WTC11 (cell line): ENCODE measurements around the gene NSMCE1. TPM values are rescaled to one million over a fixed set of nuclear protein-coding genes. Genes with fewer than 3 reads are reported as not detected.
"Not testable (repeated sequence)": the region's sequence is repeated elsewhere in the genome, so short reads cannot be mapped to it uniquely, and the experiment has no call there.

Source experiments
- ATAC-seq: fragments of 200-7000 bp; cut with Tn5 transposase; 2 replicates; pipeline ENCODE4 v1.10.0; 2021; ENCODE audit warnings: mild to moderate bottlenecking, moderate library complexity
- CTCF ChIA-PET: fragments of 300-600 bp; sonication (Branson Sonifier 250); formaldehyde crosslinking; loops from one replicate; lab custom pipeline; 2021; ENCODE audit warnings: antibody characterized with exemption; lab: Charles Lee
- POLR2A ChIA-PET: fragments of 350-600 bp; sonication (Branson Sonifier 250); formaldehyde crosslinking; loops from one replicate; lab custom pipeline; 2021; ENCODE audit warnings: antibody characterized with exemption; lab: Charles Lee
- DNase-seq: peaks from one replicate; pipeline ENCODE4 v3.0.0; 2021; ENCODE audit warnings: low spot score
- H3K27ac Mint-ChIP-seq: 2 replicates; pipeline ENCODE4 v1.8.0; 2021; ENCODE audit warnings: mixed read lengths
- H3K27me3 Mint-ChIP-seq: 2 replicates; pipeline ENCODE4 v1.8.0; 2021; ENCODE audit warnings: low read depth, mild to moderate bottlenecking, moderate library complexity, mixed read lengths
- H3K36me3 Mint-ChIP-seq: 2 replicates; pipeline ENCODE4 v1.8.0; 2021; ENCODE audit warnings: mixed read lengths
- H3K4me1 Mint-ChIP-seq: 2 replicates; pipeline ENCODE4 v1.8.0; 2022; ENCODE audit warnings: mixed read lengths
- H3K4me3 Mint-ChIP-seq: 2 replicates; pipeline ENCODE4 v1.8.0; 2021; ENCODE audit warnings: mild to moderate bottlenecking, moderate library complexity, mixed read lengths
- H3K9me3 Mint-ChIP-seq: 2 replicates; pipeline ENCODE4 v1.8.0; 2021; ENCODE audit warnings: mixed read lengths
- CREM ChIP-seq: sonication (generic); formaldehyde crosslinking; IDR thresholded peaks from 2 replicates; pipeline ENCODE4 v1.8.1; 2022; ENCODE audit warnings: mild to moderate bottlenecking, missing genetic modification reagents, moderate library complexity
- ESRRA ChIP-seq: sonication (generic); formaldehyde crosslinking; IDR thresholded peaks from 2 replicates; pipeline ENCODE4 v1.8.1; 2022; ENCODE audit warnings: mild to moderate bottlenecking, missing genetic modification reagents, borderline replicate concordance
- FOXK1 ChIP-seq: sonication (generic); formaldehyde crosslinking; IDR thresholded peaks from 2 replicates; pipeline ENCODE4 v1.8.0; 2022; ENCODE audit warnings: mild to moderate bottlenecking, moderate library complexity, missing genetic modification reagents
- GTF2I ChIP-seq: fragments of 250-450 bp; sonication (Bioruptor Pico); conservative IDR thresholded peaks from 2 replicates; pipeline ENCODE4 v1.4.0; 2021; ENCODE audit warnings: mild to moderate bottlenecking
- HMGA2 ChIP-seq: fragments of 250-450 bp; sonication (Bioruptor Pico); IDR thresholded peaks from 2 replicates; pipeline ENCODE4 v1.4.0; 2021; ENCODE audit warnings: mild to moderate bottlenecking, moderate library complexity
- MYBL2 ChIP-seq: sonication (generic); formaldehyde crosslinking; IDR thresholded peaks from 2 replicates; pipeline ENCODE4 v1.8.1; 2023; ENCODE audit warnings: mild to moderate bottlenecking, moderate library complexity, missing genetic modification reagents
- NFE2L1 ChIP-seq: sonication (generic); formaldehyde crosslinking; IDR thresholded peaks from 2 replicates; pipeline ENCODE4 v1.8.1; 2023; ENCODE audit warnings: missing genetic modification reagents
- NR2C2 ChIP-seq: sonication (generic); formaldehyde crosslinking; IDR thresholded peaks from 2 replicates; pipeline ENCODE4 v1.8.0; 2022; ENCODE audit warnings: mild to moderate bottlenecking, missing genetic modification reagents
- NR3C1 ChIP-seq: sonication (generic); formaldehyde crosslinking; conservative IDR thresholded peaks from 2 replicates; pipeline ENCODE4 v1.8.1; 2023; ENCODE audit warnings: low read depth, mild to moderate bottlenecking, missing genetic modification reagents
- RORB ChIP-seq: fragments of 250-450 bp; sonication (Bioruptor Pico); IDR thresholded peaks from 2 replicates; pipeline ENCODE4 v1.9.0; 2021; ENCODE audit warnings: mild to moderate bottlenecking
- SMAD4 ChIP-seq: sonication (generic); formaldehyde crosslinking; IDR thresholded peaks from 2 replicates; pipeline ENCODE4 v1.8.0; 2022; ENCODE audit warnings: mild to moderate bottlenecking, missing genetic modification reagents
- ZBTB21 ChIP-seq: sonication (generic); formaldehyde crosslinking; IDR thresholded peaks from 2 replicates; pipeline ENCODE4 v1.8.1; 2023; ENCODE audit warnings: mild to moderate bottlenecking, missing genetic modification reagents, borderline replicate concordance
- ZNF219 ChIP-seq: sonication (generic); formaldehyde crosslinking; IDR thresholded peaks from 2 replicates; pipeline ENCODE4 v1.8.0; 2023; ENCODE audit warnings: missing genetic modification reagents, mild to moderate bottlenecking, borderline replicate concordance
- ZNF396 ChIP-seq: fragments of 250-450 bp; sonication (Bioruptor Pico); IDR thresholded peaks from 2 replicates; pipeline ENCODE4 v1.8.0; 2021; ENCODE audit warnings: mild to moderate bottlenecking, moderate library complexity, borderline replicate concordance
- ZNF671 ChIP-seq: fragments of 250-450 bp; sonication (Bioruptor Pico); IDR thresholded peaks from 2 replicates; pipeline ENCODE4 v1.8.0; 2021; ENCODE audit warnings: mild to moderate bottlenecking
- total RNA-seq: library from RNA; stranded (reverse); gene quantifications from 3 replicates; pipeline ENCODE4 v1.2.3, GENCODE V29; 2021
- TF ChIP-seq, protein P1 (sequence below): sonication (generic); formaldehyde crosslinking; IDR thresholded peaks from 2 replicates; pipeline ENCODE4 v1.8.1; 2023; ENCODE audit warnings: mild to moderate bottlenecking, missing genetic modification reagents
- TF ChIP-seq, protein P2 (sequence below): sonication (generic); formaldehyde crosslinking; IDR thresholded peaks from 2 replicates; pipeline ENCODE4 v1.8.1; 2022; ENCODE audit warnings: mild to moderate bottlenecking, missing genetic modification reagents, moderate library complexity, borderline replicate concordance
- TF ChIP-seq, protein P3 (sequence below): fragments of 250-450 bp; sonication (Bioruptor Pico); IDR thresholded peaks from 2 replicates; pipeline ENCODE4 v1.9.0; 2021; ENCODE audit warnings: mild to moderate bottlenecking
- TF ChIP-seq, protein P4 (sequence below): sonication (generic); formaldehyde crosslinking; IDR thresholded peaks from 2 replicates; pipeline ENCODE4 v1.8.1; 2022; ENCODE audit warnings: low read depth, mild to moderate bottlenecking, moderate library complexity, missing genetic modification reagents, borderline replicate concordance
- TF ChIP-seq, protein P5 (sequence below): sonication (generic); formaldehyde crosslinking; IDR thresholded peaks from 2 replicates; pipeline ENCODE4 v1.8.0; 2022; ENCODE audit warnings: mild to moderate bottlenecking, missing genetic modification reagents

Gene NSMCE1
- total RNA-seq, 1 experiment from 2014 or later = 29.4 TPM

DNA sequence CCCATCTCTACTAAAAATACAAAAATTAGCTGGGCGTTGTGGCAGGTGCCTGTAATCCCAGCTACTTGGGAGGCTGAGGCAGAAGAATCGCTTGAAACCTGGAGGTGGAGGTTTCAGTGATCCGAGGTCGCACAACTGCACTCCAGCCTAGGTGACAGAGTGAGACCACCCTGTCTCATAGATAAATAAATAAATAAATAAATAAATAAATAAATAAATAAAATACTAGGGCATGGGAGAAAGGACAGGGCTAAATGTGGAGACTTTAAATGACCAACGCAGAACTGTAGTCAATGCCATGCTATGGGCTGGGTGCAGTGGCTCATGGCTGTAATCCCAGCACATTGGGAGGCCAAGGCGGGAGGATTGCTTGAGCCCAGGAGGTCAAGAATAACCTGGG is 19.7 kb upstream of the NSMCE1 start:
- DNase-seq, H3K9me3 Mint-ChIP-seq, H3K36me3 Mint-ChIP-seq, H3K27ac Mint-ChIP-seq, H3K4me1 Mint-ChIP-seq, POLR2A ChIA-PET, CTCF ChIA-PET, ATAC-seq, H3K27me3 Mint-ChIP-seq, H3K4me3 Mint-ChIP-seq: not testable (repeated sequence)

DNA sequence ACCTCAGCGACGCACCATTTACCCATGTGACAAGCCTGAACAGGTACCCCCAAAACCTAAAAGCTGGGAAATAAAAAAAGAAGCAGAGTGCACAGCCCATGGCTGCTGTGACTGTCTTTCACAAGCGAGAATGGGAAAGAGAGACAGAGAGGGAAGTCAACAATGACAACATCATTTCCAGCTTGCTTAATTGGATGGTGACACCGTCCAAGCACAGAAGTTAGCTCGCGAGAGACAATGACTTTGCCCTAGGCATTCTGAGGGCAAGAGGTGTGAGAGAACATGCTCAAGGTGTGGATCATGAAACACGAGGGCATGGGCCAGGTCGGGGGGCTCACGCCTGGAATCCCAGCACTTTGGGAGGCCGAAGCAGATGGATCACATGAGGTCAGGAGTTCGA is 19.3 kb upstream of the NSMCE1 start:
- ATAC-seq (no peak), DNase-seq (no peak)
- POLR2A ChIA-PET = no interaction called here
- no peak for TF ChIP-seq ESRRA (CRISPR knock-in tag)
- no peak for TF ChIP-seq FOXK1 (CRISPR knock-in tag)
- TF ChIP-seq, protein P1, sequence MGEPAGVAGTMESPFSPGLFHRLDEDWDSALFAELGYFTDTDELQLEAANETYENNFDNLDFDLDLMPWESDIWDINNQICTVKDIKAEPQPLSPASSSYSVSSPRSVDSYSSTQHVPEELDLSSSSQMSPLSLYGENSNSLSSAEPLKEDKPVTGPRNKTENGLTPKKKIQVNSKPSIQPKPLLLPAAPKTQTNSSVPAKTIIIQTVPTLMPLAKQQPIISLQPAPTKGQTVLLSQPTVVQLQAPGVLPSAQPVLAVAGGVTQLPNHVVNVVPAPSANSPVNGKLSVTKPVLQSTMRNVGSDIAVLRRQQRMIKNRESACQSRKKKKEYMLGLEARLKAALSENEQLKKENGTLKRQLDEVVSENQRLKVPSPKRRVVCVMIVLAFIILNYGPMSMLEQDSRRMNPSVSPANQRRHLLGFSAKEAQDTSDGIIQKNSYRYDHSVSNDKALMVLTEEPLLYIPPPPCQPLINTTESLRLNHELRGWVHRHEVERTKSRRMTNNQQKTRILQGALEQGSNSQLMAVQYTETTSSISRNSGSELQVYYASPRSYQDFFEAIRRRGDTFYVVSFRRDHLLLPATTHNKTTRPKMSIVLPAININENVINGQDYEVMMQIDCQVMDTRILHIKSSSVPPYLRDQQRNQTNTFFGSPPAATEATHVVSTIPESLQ (CRISPR knock-in tag) = no peak
- no peak for TF ChIP-seq NR3C1 (CRISPR knock-in tag)
- TF ChIP-seq ZNF219 (CRISPR knock-in tag) = no peak
- no peak for TF ChIP-seq RORB (CRISPR knock-in tag)
- no peak for TF ChIP-seq ZNF671 (CRISPR knock-in tag)
- no peak overlapping the region for H3K27ac Mint-ChIP-seq
- no peaks in the 10 kb centered on the region for H3K27me3 Mint-ChIP-seq
- no peaks in the 10 kb centered on the region for H3K4me1 Mint-ChIP-seq
- H3K9me3 Mint-ChIP-seq = peaks cover 6% of the 10 kb centered on the region
- CTCF ChIA-PET = no interaction called here
- no peaks in the 10 kb centered on the region for H3K36me3 Mint-ChIP-seq
- H3K4me3 Mint-ChIP-seq = no peak overlapping the region

DNA sequence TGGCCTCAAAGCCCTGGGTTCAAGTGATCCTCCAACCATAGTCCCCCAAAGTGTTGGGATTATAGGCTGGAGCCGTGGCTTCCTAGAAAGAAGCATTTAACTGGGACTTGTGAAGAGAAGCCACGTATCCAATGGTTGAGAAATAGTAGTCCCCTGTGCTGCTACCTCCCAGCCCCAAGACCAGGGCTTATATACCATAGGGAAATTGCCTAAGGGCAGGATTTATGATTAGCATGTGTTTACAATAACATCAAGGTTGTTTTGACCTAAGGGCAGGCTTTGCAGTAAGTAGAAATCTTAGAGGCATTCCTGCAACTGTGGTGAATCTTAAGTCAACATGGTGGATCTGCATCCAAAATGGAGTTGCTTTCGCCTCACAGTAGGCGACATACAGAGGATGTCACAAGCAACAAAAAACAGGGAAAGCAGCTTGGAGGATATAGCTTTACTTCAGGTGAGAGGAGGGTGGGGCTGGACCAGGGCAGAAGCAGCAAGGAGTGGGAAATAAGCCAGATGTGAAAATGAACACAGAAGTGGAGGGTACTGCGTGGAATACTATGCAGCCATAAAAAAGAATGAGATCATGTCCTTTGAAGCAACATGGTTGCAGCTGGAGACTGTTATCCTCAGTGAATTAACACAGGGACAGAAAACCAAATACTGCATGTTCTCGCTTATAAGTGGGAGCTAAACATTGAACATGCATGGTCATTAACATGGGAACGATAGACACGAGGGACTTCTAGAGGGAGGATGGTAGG is 18.7 kb upstream of the NSMCE1 start:
- Mint-ChIP-seq H3K27me3 (no peaks in the 10 kb centered on the region), H3K27ac (no peak overlapping the region), H3K9me3 (peaks cover 6% of the 10 kb centered on the region), H3K36me3 (no peaks in the 10 kb centered on the region), H3K4me3 (no peak overlapping the region), H3K4me1 (no peaks in the 10 kb centered on the region)
- ATAC-seq (no peak), DNase-seq (no peak)
- POLR2A ChIA-PET = no interaction called here
- TF ChIP-seq ZBTB21 (CRISPR knock-in tag) (no peak), HMGA2 (no peak), SMAD4 (CRISPR knock-in tag) (no peak), CREM (CRISPR knock-in tag) (no peak), RORB (CRISPR knock-in tag) (no peak)
- TF ChIP-seq, protein P2, sequence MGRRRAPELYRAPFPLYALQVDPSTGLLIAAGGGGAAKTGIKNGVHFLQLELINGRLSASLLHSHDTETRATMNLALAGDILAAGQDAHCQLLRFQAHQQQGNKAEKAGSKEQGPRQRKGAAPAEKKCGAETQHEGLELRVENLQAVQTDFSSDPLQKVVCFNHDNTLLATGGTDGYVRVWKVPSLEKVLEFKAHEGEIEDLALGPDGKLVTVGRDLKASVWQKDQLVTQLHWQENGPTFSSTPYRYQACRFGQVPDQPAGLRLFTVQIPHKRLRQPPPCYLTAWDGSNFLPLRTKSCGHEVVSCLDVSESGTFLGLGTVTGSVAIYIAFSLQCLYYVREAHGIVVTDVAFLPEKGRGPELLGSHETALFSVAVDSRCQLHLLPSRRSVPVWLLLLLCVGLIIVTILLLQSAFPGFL = no peak
- TF ChIP-seq, protein P3, sequence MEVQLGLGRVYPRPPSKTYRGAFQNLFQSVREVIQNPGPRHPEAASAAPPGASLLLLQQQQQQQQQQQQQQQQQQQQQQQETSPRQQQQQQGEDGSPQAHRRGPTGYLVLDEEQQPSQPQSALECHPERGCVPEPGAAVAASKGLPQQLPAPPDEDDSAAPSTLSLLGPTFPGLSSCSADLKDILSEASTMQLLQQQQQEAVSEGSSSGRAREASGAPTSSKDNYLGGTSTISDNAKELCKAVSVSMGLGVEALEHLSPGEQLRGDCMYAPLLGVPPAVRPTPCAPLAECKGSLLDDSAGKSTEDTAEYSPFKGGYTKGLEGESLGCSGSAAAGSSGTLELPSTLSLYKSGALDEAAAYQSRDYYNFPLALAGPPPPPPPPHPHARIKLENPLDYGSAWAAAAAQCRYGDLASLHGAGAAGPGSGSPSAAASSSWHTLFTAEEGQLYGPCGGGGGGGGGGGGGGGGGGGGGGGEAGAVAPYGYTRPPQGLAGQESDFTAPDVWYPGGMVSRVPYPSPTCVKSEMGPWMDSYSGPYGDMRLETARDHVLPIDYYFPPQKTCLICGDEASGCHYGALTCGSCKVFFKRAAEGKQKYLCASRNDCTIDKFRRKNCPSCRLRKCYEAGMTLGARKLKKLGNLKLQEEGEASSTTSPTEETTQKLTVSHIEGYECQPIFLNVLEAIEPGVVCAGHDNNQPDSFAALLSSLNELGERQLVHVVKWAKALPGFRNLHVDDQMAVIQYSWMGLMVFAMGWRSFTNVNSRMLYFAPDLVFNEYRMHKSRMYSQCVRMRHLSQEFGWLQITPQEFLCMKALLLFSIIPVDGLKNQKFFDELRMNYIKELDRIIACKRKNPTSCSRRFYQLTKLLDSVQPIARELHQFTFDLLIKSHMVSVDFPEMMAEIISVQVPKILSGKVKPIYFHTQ (CRISPR knock-in tag) = no peak
- CTCF ChIA-PET = no interaction called here

DNA sequence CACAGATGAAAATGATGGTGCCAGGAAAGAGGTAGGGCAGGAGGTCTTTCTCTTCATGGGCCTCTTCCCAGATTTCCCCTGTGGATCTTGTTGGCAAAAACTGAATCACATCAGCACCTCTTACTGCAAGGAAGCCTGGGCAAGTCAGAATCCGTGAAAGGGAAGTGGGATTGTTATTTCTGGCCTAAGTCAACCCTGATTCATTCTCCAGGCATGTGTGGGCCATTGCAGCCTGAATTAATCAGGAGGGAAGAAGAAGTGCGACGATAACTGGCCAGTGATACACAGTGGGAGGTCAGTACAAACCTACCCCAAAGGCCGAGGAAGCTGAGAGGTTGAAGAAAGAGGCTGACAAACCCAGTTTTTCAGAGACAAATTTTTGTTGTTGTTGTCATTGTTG is 17.9 kb upstream of the NSMCE1 start:
- POLR2A ChIA-PET = no interaction called here
- TF ChIP-seq, protein P4, sequence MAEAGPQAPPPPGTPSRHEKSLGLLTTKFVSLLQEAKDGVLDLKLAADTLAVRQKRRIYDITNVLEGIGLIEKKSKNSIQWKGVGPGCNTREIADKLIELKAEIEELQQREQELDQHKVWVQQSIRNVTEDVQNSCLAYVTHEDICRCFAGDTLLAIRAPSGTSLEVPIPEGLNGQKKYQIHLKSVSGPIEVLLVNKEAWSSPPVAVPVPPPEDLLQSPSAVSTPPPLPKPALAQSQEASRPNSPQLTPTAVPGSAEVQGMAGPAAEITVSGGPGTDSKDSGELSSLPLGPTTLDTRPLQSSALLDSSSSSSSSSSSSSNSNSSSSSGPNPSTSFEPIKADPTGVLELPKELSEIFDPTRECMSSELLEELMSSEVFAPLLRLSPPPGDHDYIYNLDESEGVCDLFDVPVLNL (CRISPR knock-in tag) = no peak
- TF ChIP-seq NR2C2 (CRISPR knock-in tag) (no peak), MYBL2 (no peak), GTF2I (CRISPR knock-in tag) (no peak), NFE2L1 (CRISPR knock-in tag) (no peak), ZNF396 (no peak)
- TF ChIP-seq, protein P5, sequence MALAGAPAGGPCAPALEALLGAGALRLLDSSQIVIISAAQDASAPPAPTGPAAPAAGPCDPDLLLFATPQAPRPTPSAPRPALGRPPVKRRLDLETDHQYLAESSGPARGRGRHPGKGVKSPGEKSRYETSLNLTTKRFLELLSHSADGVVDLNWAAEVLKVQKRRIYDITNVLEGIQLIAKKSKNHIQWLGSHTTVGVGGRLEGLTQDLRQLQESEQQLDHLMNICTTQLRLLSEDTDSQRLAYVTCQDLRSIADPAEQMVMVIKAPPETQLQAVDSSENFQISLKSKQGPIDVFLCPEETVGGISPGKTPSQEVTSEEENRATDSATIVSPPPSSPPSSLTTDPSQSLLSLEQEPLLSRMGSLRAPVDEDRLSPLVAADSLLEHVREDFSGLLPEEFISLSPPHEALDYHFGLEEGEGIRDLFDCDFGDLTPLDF = no peak

More for the DNA sequence above, 17.9 kb upstream of the NSMCE1 start:
- DNase-seq (no peak), ATAC-seq (no peak)
- H3K4me1 Mint-ChIP-seq = peaks cover 3% of the 10 kb centered on the region
- CTCF ChIA-PET = no interaction called here
- no peak overlapping the region for H3K4me3 Mint-ChIP-seq
- peaks cover 6% of the 10 kb centered on the region for H3K9me3 Mint-ChIP-seq
- no peaks in the 10 kb centered on the region for H3K36me3 Mint-ChIP-seq
- H3K27ac Mint-ChIP-seq = no peak overlapping the region
- no peaks in the 10 kb centered on the region for H3K27me3 Mint-ChIP-seq
